Measurements from ENCODE around the gene C9orf85. TPM values are rescaled to one million over a fixed set of nuclear protein-coding genes. Genes with fewer than 3 reads are reported as not detected.
A peak's percentile ranks its signal among the peaks of the same experiment; 100 is the strongest.

The C9orf85 gene
- total and polyA plus RNA-seq, 9 of the 15 experiments (the other 6 are each of a cell fraction or from before 2014, with no cell fraction given): 6.7 to 17.6 (median 13.0) TPM

- 31% methylated on average over 1 of the region's 1 CpG for WGBS (ENCODE audit: insufficient coverage, low coverage, missing lambda C conversion rate)
- H4K20me1 ChIP-seq (replicated peaks; ENCODE audit: control insufficient read depth, insufficient read depth, low read length): 0 out of 2 replicates have a peak, but pooled peaks cover 9% of the 10 kb centered on the region
- H3K79me2 ChIP-seq (ENCODE audit: control insufficient read depth, insufficient read depth, low read length): peaks cover 92% of the 10 kb centered on the region
- H3K27me3 ChIP-seq (ENCODE audit: control insufficient read depth in 2 of 2, insufficient read depth in 2 of 2, low read length in 2 of 2): no peaks in the 10 kb centered on the region
- H3K9ac ChIP-seq (ENCODE audit: insufficient read depth in 1 of 2, low read depth in 2 of 2, low read length in 2 of 2): peak overlapping the region in 1 of 2 experiments; percentile 81; a peak in 2 of 4 replicates
- intact Hi-C loops (cut with micrococcal nuclease): no loop called here
- peaks cover 13% of the 10 kb centered on the region; the same call in 2 of the 3 replicates for H3K36me3 ChIP-seq (ENCODE audit: control insufficient read depth, insufficient read depth, low read length)
- peak overlapping the region; percentile 82 for H3K4me2 ChIP-seq (ENCODE audit: insufficient read depth, low read length)
- H3K27ac ChIP-seq (ENCODE audit: extremely low read depth, low read depth, low read length): no peak overlapping the region
- H3K4me1 ChIP-seq (replicated peaks in 1 of 2; ENCODE audit: control insufficient read depth in 2 of 2, insufficient read depth in 2 of 2, low read length in 2 of 2): peaks cover 5 to 12% of the 10 kb centered on the region in 2 experiments; a peak in 3 of 5 replicates
- TF ChIP-seq ATF1 (CRISPR knock-in tag; IDR thresholded peaks at IDR 0.05) (no peak), ATF1 (tag; IDR thresholded peaks at IDR 0.05) (no peak), ZNF316 (IDR thresholded peaks at IDR 0.05) (peak; percentile 33; the same call in 1 of the 2 replicates)
- FAIRE-seq (no peak), ATAC-seq (no peak), DNase-seq (ENCODE audit: extremely low read depth in 1 of 4, low spot score in 3 of 4) (no peak)
- no TSS peak for BruUV-seq (replicated peaks)
- H3K9me1 ChIP-seq (ENCODE audit: control insufficient read depth, insufficient read depth, low read length): no peaks in the 10 kb centered on the region
- CTCF ChIA-PET (ENCODE audit: low intra/inter-chr PET ratio): no interaction called here
- no peak overlapping the region for H2AFZ ChIP-seq (ENCODE audit: low read depth, low read length)
- H3K9me3 ChIP-seq (replicated peaks; ENCODE audit: control insufficient read depth, insufficient read depth, low read depth, low read length): no peaks in the 10 kb centered on the region
- in situ Hi-C loops (cut with MboI): no loop called here
- peak overlapping the region; percentile 62 for H3K4me3 ChIP-seq
- POLR2A ChIA-PET: interaction anchor here (1.4 kb wide), 1 partner anchor 9 kb away, joined by 3 read pairs; no protein-coding TSS in a partner anchor
Measured at GRCh38 chr9:71908825-71909224, 2.6 kb upstream of the C9orf85 start.

GRCh38 chr9:71909887-71910649 lies 1.4 kb upstream of the C9orf85 start:
- in situ Hi-C loops (cut with MboI): no loop called here
- Histone ChIP-seq H3K79me2 (ENCODE audit: control insufficient read depth, insufficient read depth, low read length) (peaks cover 92% of the 10 kb centered on the region), H3K36me3 (ENCODE audit: control insufficient read depth, insufficient read depth, low read length) (peaks cover 8% of the 10 kb centered on the region; the same call in 2 of the 3 replicates), H3K9ac (ENCODE audit: insufficient read depth in 1 of 2, low read depth in 2 of 2, low read length in 2 of 2) (peak overlapping the region; percentile 81 to 97), H3K9me3 (replicated peaks; ENCODE audit: control insufficient read depth, insufficient read depth, low read depth, low read length) (no peaks in the 10 kb centered on the region), H3K9me1 (ENCODE audit: control insufficient read depth, insufficient read depth, low read length) (no peaks in the 10 kb centered on the region), H3K27ac (ENCODE audit: extremely low read depth, low read depth, low read length) (peak overlapping the region; percentile 90), H4K20me1 (replicated peaks; ENCODE audit: control insufficient read depth, insufficient read depth, low read length) (0 out of 2 replicates have a peak, but pooled peaks cover 9% of the 10 kb centered on the region), H3K4me2 (ENCODE audit: insufficient read depth, low read length) (peak overlapping the region; percentile 82), H2AFZ (ENCODE audit: low read depth, low read length) (peak overlapping the region; percentile 86), H3K27me3 (ENCODE audit: control insufficient read depth in 2 of 2, insufficient read depth in 2 of 2, low read length in 2 of 2) (no peaks in the 10 kb centered on the region), H3K4me3 (peak overlapping the region; percentile 62), H3K4me1 (replicated peaks in 1 of 2; ENCODE audit: control insufficient read depth in 2 of 2, insufficient read depth in 2 of 2, low read length in 2 of 2) (peaks cover 5% of the 10 kb centered on the region in 2 experiments; a peak in 3 of 5 replicates)
- peak; percentile 35 for ATAC-seq
- WGBS (ENCODE audit: insufficient coverage, low coverage, missing lambda C conversion rate): 0% methylated on average over 21 of the region's 47 CpGs
- POLR2A ChIA-PET: interaction anchor here (0.6 to 1.4 kb wide), 3 partner anchors 12 to 1223 kb away, joined by 3 read pairs; no protein-coding TSS in a partner anchor
- DNase-seq (ENCODE audit: extremely low read depth in 1 of 4, low spot score in 3 of 4): peak; percentile 27 to 52 (median 32)
- FAIRE-seq: no peak
- intact Hi-C loops (cut with micrococcal nuclease): no loop called here
- CTCF ChIA-PET (ENCODE audit: low intra/inter-chr PET ratio): no interaction called here
- no TSS peak for BruUV-seq (replicated peaks)
- TF ChIP-seq YY1 (IDR thresholded peaks at IDR 0.05; ENCODE audit: borderline replicate concordance in 1 of 3, control insufficient read depth in 1 of 3, extremely low read depth in 1 of 3, insufficient read depth in 3 of 3, insufficient read length in 1 of 3, insufficient replicate concordance in 2 of 3, low read depth in 1 of 3, low read length in 2 of 3) (no peak), DPF2 (IDR thresholded peaks at IDR 0.05) (0 out of 2 replicates have a peak, but pooled peaks have one; percentile 12), NFIX (CRISPR knock-in tag; IDR thresholded peaks at IDR 0.05; ENCODE audit: low read depth) (no peak), GTF2A2 (tag; IDR thresholded peaks at IDR 0.05) (no peak), CTCFL (IDR thresholded peaks at IDR 0.05; ENCODE audit: borderline replicate concordance, insufficient read depth, low read depth, low read length, poor library complexity, severe bottlenecking) (peak; percentile 9), RFX7 (CRISPR knock-in tag; IDR thresholded peaks at IDR 0.05) (no peak), SRSF9 (IDR thresholded peaks at IDR 0.05; ENCODE audit: borderline replicate concordance, low read depth, low read length) (no peak), TAF1 (IDR thresholded peaks at IDR 0.05; ENCODE audit: control insufficient read depth, extremely low read depth, insufficient read depth, low read length, severe bottlenecking) (peak; percentile 28)
